MV-4-11 (cell line): ENCODE measurements around the gene CPEB1.
A peak's percentile ranks its signal among the peaks of the same experiment; 100 is the strongest.

Source experiments
- DNase-seq: peaks from one replicate; lab custom pipeline; 2025; lab: John Stamatoyannopoulos, UW

CPEB1 gene

GRCh38 chr15:82595203-82595602, 52.0 kb downstream of the CPEB1 start:
- DNase-seq: no peak

DNA sequence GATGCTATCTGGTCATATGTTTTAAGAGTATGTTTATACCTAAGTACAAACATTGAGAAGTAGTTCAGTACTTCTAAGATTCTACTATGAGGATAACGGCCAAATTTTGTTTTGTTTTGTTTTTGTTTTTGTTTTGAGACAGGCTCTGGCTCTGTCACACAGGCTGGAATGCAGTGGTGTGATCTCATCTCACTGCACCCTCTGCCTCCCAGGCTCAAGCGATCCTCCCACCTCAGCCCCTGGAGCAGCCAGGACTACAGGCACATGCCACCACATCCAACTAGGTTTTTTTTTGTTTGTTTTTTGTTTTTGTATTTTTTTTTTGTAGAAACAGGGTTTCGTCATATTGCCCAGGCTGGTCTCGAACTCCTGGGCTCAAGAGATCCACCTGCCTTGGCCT, 59.4 kb downstream of the CPEB1 start:
- DNase-seq: no peak

GRCh38 chr15:82585072-82585471, 62.1 kb downstream of the CPEB1 start:
- DNase-seq: peak; percentile 71

DNA sequence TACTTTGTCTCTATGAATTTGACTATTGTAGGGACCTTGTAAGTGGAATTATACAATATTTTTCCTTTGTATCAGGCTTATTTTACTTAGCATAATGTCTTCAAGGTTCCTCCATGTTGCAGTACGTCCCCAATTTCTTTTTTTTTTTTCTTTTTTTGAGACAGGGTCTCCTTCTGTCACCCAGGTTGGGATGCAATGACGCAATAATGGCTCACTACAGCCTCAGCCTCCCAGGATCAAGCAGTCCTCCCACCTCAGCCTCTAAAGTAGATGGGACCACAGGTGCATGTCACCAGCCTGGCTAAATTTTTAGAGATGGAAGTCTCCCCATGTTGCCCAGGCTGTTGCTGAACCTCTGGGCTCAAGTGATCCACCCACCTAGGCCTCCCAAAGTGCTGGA, 66.5 kb downstream of the CPEB1 start:
- no peak for DNase-seq

DNA sequence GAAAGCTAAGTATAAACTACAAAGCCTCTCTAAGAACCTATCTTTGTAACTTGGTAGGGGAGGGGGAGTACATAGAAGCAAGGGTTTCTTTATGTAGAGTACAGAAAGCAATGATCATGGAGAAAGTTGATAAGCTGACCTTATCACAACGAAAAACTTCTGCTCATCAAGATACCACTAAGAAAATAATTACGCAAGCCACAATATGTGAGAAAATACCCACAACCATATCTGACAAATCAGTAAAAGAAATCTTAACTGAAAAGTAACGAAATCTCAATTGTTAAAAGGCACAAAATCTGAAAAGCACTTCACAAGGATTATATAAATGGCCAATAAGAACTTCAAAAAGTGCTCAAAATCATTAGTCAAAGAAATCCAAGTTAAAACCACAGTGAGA, 71.8 kb downstream of the CPEB1 start:
- DNase-seq: no peak

GRCh38 chr15:82572986-82573385, 74.2 kb downstream of the CPEB1 start:
- no peak for DNase-seq

GRCh38 chr15:82572311-82572710, 74.9 kb downstream of the CPEB1 start:
- DNase-seq: no peak

- no peak for DNase-seq
These were observed 75.4 kb downstream of the CPEB1 start for GRCh38 chr15:82571722-82572222.

GRCh38 chr15:82570721-82571508, 76.2 kb downstream of the CPEB1 start:
- DNase-seq: no peak

GRCh38 chr15:82569834-82570233, 77.3 kb downstream of the CPEB1 start:
- no peak for DNase-seq

GRCh38 chr15:82568986-82569385, 78.2 kb downstream of the CPEB1 start:
- DNase-seq: no peak

DNA sequence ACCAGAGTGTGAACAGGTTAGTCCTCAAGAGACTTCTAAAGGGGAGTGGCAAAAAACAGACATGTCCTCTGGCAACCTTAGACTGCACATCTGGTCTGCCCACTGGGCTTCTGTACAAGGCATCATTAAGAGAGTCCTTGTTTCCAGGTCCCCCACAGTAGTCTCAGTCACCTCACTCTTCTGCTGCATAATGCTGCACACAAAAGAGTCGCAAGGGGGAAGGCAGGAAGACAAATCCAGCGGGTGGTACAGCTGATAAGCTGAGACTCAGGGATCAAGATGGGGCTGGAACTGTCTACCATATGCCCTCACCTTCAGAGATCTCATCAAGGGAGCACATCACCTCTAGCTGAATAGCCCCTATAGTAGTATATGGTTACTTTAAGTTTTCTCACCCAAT, 79.5 kb downstream of the CPEB1 start:
- DNase-seq: no peak

- DNase-seq: no peak
These were observed 80.5 kb downstream of the CPEB1 start for GRCh38 chr15:82566690-82567089.

GRCh38 chr15:82558502-82558901, 88.7 kb downstream of the CPEB1 start:
- DNase-seq: no peak

DNA sequence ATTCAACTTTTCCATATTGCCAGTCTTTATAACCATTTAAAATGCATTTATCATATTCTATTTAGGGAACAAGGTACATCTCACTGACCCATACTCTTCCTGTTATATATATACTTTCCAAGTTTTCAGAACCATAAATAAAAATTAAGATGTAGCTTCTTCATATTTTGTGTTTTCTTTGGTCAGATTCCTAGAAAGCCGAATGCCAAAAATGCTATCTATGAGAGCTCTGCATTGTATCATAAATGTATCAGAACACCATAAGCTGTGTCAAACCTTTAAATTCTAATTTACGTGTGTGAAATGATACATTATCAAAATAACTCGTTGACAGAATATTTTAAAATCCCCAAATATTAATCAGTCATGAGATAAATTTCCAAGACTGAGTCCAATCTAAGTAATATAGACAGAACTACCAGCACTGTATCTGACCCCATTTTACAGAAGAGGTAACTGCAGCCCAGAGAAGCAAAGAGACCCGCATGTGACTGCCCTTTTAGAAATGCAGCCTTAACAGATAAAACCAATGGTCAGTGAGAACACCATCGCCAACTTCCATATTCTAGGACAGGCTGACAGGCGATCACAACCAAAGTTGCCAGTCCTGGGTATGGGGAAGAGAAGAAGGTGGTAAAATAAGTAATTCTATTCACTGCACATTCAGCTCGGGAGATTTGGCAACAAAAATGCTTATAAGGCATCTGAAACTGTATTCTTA, 90.7 kb downstream of the CPEB1 start:
- no peak for DNase-seq

DNA sequence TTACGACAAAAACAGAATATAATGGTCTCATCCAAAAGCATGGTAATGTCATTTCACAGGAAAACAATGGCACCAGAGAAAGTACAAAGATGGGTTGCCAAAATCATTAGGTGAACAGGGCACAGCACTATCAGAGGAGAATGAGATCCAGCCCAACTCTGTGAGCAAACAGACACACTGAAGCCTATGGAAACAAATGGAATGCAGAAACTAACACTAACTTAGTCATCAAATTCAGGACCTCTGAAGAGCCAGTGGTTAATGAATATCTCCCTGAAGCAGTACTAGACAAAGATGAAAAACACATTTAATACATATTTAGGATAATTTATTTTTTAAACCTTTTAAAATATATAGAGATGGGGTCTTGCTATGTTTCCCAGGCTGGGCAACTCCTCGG, 92.3 kb downstream of the CPEB1 start:
- DNase-seq: no peak

GRCh38 chr15:82554351-82554750, 92.8 kb downstream of the CPEB1 start:
- DNase-seq: no peak

GRCh38 chr15:82553846-82554245, 93.3 kb downstream of the CPEB1 start:
- DNase-seq: no peak

DNA sequence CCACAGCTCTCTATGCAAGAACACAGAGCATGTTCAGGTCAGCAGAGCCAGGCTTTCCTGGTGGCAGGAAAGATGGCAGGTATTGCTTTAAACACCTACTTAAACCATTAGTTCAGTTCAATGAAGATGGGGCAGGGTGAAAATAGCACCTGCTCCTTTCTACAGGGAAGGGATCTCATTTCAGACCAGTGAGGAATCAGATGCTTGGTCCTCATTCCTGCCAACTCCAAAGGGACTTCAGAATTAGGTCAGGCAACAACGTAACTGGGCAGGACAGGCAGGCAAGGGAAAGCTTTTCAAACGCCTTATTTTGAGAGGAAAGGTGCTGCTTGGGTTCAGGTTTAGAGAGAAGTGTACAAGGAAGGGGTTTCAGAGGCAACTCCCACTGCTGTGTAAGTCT, 94.3 kb downstream of the CPEB1 start:
- DNase-seq: no peak

- no peak for DNase-seq
These were observed 95.4 kb downstream of the CPEB1 start for GRCh38 chr15:82551646-82552247.

GRCh38 chr15:82549199-82549665, 97.9 kb downstream of the CPEB1 start:
- no peak for DNase-seq

DNA sequence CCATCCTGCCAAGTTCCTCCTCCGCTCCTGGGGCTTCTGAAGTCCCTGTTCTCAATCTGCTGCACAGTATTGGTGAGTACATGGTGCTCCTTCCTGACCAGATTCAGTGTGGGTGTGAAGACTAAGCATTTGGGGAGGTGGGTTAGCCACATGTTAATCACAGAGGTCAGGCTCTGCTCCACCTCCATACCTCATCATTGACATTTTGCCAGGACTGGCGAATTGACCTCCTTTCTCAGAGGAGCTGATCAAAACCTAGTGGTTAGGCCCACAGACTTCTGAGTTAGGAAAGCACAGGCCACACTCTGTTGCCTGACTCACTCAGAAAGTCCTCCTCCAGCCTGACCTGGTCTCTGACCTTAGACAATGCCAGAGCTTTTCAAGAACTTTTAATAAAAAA, 98.5 kb downstream of the CPEB1 start:
- DNase-seq: no peak

- no peak for DNase-seq
These were observed 101.7 kb downstream of the CPEB1 start for GRCh38 chr15:82545478-82545877.
